GM21737 (cell line): Measurements from ENCODE around the gene DNAJC5.
A peak's percentile ranks its signal among the peaks of the same experiment; 100 is the strongest.
"Not testable (repeated sequence)": the region's sequence is repeated elsewhere in the genome, so short reads cannot be mapped to it uniquely, and the experiment has no call there.

Source experiments
- ATAC-seq: cut with Tn5 transposase; IDR thresholded peaks from one replicate; pipeline ENCODE4 v1.9.1; 2021; ENCODE audit warnings: mild to moderate bottlenecking, moderate library complexity; ENCODE audit not compliant: unreplicated experiment

Gene DNAJC5

GRCh38 chr20:63861365-63861934 lies 33.5 kb upstream of the DNAJC5 start, which contains the start of gene ABHD16B:
TSS of gene ABHD16B (plus strand) at chr20:63861498. CDS start at chr20:63861541, 43 bp downstream.
- ATAC-seq, result no peak

- ATAC-seq, result no peak
Observed at GRCh38 chr20:63861981-63862901, 32.7 kb upstream of the DNAJC5 start.

GRCh38 chr20:63863021-63863797 lies 31.7 kb upstream of the DNAJC5 start:
- ATAC-seq, result no peak

GRCh38 chr20:63863798-63864544 lies 31.0 kb upstream of the DNAJC5 start:
- ATAC-seq, result peak; percentile 63

- ATAC-seq, result no peak
Observed at GRCh38 chr20:63864545-63864977, 30.4 kb upstream of the DNAJC5 start.

GRCh38 chr20:63864978-63865640 lies 29.8 kb upstream of the DNAJC5 start, which contains the start of gene TPD52L2:
TSS of gene TPD52L2 (plus strand) at chr20:63865270. CDS start at chr20:63865366, 96 bp downstream.
- ATAC-seq, result peak; percentile 67

- not testable (repeated sequence) for ATAC-seq
Observed at GRCh38 chr20:63867042-63867441, 27.9 kb upstream of the DNAJC5 start.

- no peak for ATAC-seq
Observed at GRCh38 chr20:63868264-63868663, 26.7 kb upstream of the DNAJC5 start.

GRCh38 chr20:63873477-63873971 lies 21.4 kb upstream of the DNAJC5 start:
- no peak for ATAC-seq

GRCh38 chr20:63874241-63874640 lies 20.7 kb upstream of the DNAJC5 start:
- not testable (repeated sequence) for ATAC-seq

GRCh38 chr20:63876489-63877036 lies 18.4 kb upstream of the DNAJC5 start:
- no peak for ATAC-seq

- no peak for ATAC-seq
Observed at GRCh38 chr20:63877755-63878470, 17.0 kb upstream of the DNAJC5 start.

GRCh38 chr20:63878899-63879663 lies 15.8 kb upstream of the DNAJC5 start:
- no peak for ATAC-seq

- ATAC-seq, result not testable (repeated sequence)
Observed at GRCh38 chr20:63880901-63881300, 14.0 kb upstream of the DNAJC5 start.

GRCh38 chr20:63881451-63882226 lies 13.3 kb upstream of the DNAJC5 start:
- no peak for ATAC-seq

- no peak for ATAC-seq
Observed at GRCh38 chr20:63882257-63883200, 12.4 kb upstream of the DNAJC5 start.
